ENCODE measurements around the gene KCNV2.
"Not testable (repeated sequence)": the region's sequence is repeated elsewhere in the genome, so short reads cannot be mapped to it uniquely, and the experiment has no call there.

The KCNV2 gene

GRCh38 chr9:2717385-2717784 is at the start of gene KCNV2:
Gene KCNV2, plus strand, starts transcription at chr9:2717510. Its CDS starts 230 bp downstream, at chr9:2717740.
- DNase-seq (ENCODE audit: low read depth), result no peak

- DNase-seq (ENCODE audit: low read depth), result no peak
Observed at GRCh38 chr9:2673161-2673560, 44.1 kb upstream of the KCNV2 start.

GRCh38 chr9:2674141-2674824 is 43.0 kb upstream of the KCNV2 start:
- DNase-seq (ENCODE audit: low read depth), result no peak

GRCh38 chr9:2675834-2676233 is 41.5 kb upstream of the KCNV2 start:
- DNase-seq (ENCODE audit: low read depth), result no peak

- DNase-seq (ENCODE audit: low read depth), result no peak
Observed at GRCh38 chr9:2676466-2676865, 40.8 kb upstream of the KCNV2 start.

DNA sequence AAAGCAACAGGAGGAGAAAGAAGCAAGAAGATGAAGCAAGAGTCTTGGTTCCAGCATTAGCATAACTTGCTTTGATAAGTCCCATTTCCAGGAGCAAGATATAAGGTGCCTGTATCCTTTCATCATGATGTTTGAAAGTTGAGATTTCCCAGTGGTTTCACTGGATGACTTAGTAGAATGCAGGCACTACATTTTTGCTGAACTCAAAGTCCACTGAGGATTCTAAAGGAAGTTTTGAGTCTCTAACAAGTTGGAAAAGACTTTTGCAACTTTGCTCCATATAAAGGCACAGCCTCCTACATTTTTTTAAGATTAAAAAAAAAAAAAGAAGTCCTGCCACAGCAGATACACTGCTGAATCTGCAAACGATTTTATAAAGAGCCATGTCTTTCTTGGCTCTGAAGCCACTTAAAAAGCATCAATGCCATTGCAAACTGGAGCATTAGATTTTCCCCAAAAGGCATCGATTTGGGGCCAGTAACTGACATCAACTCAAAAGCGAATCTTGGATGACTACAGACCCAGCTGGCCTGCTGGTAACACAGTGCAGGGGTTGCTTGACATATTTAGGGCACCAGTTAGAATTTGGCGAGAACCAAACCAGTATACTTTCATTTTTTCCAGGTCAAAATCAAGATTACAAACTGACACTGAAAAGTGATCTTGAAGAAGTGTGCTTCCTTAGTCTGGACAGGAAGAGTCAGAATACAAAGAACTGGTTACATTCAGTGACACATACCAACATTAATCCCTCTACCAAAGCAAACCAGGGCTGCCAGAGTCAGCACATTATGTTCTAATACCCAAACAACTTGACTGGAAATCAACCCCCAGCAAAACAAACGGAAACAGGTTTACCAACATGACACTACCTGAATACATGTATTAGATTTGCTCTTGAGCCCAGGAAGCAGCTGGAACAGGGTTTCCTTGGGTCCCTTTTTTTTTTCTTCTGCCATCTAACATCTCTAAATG is 39.1 kb upstream of the KCNV2 start:
- DNase-seq (ENCODE audit: low read depth), result no peak

DNA sequence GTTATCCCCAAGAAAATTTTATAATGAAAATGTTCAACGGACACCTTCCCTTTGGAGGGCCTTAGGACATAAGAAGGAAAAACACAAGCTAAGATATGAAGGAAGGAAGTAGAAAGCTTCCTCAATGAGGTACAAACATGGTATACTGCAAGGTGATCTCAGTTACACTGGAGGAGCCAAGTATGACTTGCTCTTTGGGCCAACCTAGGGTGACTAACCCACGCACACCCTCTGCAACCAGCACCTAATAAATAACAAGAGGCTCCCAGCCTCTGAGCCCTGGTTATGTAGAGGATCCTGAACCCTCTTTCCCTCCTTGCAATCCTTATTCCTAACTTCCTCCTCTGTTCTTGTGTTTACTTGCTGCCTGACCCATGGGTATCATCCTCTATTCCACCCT is 38.3 kb upstream of the KCNV2 start:
- no peak for DNase-seq (ENCODE audit: low read depth)

GRCh38 chr9:2681981-2682380 is 35.3 kb upstream of the KCNV2 start:
- no peak for DNase-seq (ENCODE audit: low read depth)

DNA sequence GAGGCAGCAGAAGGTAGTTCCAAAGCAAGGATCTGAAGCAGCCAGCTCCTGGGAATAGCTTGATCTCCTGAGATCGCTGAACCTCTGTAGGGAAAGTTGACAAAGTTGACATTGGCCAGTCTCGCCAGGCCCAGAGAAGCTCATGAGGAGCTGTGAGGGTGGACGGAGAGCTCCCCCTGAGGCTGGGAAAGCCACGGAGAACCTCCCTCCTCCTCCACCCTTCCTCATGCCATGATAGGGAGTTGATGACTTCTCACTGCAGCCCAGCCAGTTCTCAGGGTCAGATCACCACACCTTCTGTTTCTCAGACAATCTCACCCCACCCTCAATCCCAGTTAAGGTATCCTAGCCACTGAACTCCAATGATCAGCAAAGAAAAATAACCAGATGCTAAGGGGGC is 30.4 kb upstream of the KCNV2 start:
- no peak for DNase-seq (ENCODE audit: low read depth)

GRCh38 chr9:2688636-2689035 is 28.7 kb upstream of the KCNV2 start:
- no peak for DNase-seq (ENCODE audit: low read depth)

- DNase-seq (ENCODE audit: low read depth), result no peak
Observed at GRCh38 chr9:2691212-2691611, 26.1 kb upstream of the KCNV2 start.

GRCh38 chr9:2691626-2692025 is 25.7 kb upstream of the KCNV2 start:
- DNase-seq (ENCODE audit: low read depth), result no peak

GRCh38 chr9:2693056-2693455 is 24.3 kb upstream of the KCNV2 start:
- DNase-seq (ENCODE audit: low read depth), result no peak

GRCh38 chr9:2697492-2697891 is 19.8 kb upstream of the KCNV2 start:
- DNase-seq (ENCODE audit: low read depth), result no peak

DNA sequence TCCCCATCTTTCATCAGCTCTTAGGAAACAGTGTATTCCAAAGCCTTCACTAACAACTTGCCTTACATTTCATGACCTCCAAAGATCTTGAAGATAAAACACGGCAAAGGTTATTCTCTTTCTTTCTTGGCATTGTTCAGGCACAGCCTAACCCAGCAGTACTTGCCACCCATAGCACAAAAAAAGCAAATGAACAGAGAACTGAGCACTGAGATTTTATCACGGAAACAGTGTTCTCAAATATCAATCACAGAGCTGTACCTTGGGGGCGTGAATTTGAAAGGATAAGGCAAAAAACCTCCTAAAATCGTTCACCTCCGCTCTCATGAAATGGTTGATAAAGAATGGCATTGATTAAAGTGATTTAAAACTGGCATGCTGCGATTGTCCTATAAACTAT is 16.9 kb upstream of the KCNV2 start:
- no peak for DNase-seq (ENCODE audit: low read depth)

GRCh38 chr9:2700909-2701550 is 16.3 kb upstream of the KCNV2 start:
- DNase-seq (ENCODE audit: low read depth), result no peak

DNA sequence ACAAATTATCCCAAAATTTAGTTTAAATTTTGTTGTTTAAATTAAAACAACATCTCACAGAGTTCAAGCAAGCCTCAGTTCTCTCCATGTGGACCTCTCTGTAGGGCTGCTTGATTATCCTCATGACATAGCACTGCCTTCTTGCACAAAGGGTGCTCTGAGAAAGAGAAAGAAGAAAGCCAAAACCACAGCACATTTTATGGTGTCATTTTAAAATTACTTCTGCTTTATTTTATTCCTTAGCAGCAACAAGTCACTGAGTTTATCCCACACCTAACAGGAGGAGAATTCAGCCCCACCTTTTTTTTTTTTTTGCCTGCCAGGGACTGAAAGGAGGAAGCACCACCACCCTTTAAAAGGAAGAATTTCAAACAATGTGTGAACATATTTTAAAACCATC is 12.8 kb upstream of the KCNV2 start:
- DNase-seq (ENCODE audit: low read depth), result no peak

DNA sequence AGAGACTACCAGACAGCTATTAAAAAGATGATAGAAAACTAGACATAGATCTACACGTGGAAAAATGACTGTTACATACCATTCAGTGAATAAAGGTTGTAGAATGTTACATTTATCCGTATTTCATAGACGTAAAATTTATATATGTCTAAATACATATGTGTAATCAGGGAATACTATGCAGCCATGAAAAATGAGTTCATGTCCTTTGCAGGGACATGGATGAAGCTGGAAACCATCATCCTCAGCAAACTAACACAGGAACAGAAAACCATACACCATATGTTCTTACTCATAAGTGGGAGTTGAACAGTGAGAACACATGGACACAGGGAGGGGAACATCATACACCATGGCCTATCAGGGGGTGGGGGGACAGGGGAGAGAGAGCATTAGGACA is 10.1 kb upstream of the KCNV2 start:
- not testable (repeated sequence) for DNase-seq (ENCODE audit: low read depth)

DNA sequence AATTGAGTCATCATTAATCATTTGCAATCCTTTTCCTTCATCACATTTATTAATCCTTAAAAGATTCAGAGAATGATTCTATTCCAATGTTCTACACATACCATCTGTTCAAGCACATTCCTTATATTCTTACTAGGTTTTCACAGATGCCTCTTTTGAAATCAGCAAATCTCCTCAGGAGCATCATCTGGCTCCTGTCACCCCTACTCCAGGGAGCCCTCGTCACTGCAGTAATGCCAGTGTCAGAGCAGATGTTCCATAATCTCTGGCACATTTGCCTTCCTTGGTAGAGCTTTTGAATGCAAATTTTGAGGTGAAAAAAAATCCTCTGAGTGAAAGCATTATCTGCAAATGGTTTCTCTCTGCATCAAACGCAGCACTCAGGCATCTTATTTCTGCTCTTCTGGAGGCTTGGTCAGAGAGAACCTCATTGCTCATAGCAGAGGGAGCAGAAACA is 7.6 kb upstream of the KCNV2 start:
- DNase-seq (ENCODE audit: low read depth), result no peak

DNA sequence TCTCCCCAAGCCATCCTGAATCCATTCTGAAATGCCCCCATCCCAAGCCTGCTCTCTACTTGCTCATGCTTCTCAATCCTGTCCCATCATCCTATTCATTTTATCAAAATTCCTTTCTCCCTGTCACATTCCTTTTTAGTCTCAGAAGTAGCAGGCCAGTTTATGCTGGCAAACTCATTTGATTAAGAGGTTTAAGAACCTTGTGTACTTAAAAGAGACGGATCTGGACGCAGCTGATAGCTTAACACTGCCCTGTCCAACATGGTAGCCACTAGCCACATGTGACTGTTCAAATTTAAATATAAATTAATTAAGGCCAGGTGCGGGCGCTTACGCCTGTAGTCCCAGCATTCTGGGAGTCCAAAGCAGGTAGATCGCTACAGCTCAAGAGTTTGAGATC is 5.6 kb upstream of the KCNV2 start:
- no peak for DNase-seq (ENCODE audit: low read depth)

DNA sequence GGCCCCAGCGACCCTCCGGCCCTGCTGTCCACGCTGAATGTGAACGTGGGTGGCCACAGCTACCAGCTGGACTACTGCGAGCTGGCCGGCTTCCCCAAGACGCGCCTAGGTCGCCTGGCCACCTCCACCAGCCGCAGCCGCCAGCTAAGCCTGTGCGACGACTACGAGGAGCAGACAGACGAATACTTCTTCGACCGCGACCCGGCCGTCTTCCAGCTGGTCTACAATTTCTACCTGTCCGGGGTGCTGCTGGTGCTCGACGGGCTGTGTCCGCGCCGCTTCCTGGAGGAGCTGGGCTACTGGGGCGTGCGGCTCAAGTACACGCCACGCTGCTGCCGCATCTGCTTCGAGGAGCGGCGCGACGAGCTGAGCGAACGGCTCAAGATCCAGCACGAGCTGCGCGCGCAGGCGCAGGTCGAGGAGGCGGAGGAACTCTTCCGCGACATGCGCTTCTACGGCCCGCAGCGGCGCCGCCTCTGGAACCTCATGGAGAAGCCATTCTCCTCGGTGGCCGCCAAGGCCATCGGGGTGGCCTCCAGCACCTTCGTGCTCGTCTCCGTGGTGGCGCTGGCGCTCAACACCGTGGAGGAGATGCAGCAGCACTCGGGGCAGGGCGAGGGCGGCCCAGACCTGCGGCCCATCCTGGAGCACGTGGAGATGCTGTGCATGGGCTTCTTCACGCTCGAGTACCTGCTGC is 839 bp downstream of the KCNV2 start:
- DNase-seq (ENCODE audit: low read depth), result no peak

GRCh38 chr9:2718698-2719033 is 1.4 kb downstream of the KCNV2 start:
- DNase-seq (ENCODE audit: low read depth), result no peak

Measured in GM04504 (cell line).